NCI-H2227 (cell line): ENCODE data around the gene WDR31.
"Not testable (repeated sequence)": the region's sequence is repeated elsewhere in the genome, so short reads cannot be mapped to it uniquely, and the experiment has no call there.

Experiments
- DNase-seq: peaks from one replicate; lab custom pipeline; 2025; ENCODE audit not compliant: unreplicated experiment; lab: John Stamatoyannopoulos, UW

Gene WDR31

DNA sequence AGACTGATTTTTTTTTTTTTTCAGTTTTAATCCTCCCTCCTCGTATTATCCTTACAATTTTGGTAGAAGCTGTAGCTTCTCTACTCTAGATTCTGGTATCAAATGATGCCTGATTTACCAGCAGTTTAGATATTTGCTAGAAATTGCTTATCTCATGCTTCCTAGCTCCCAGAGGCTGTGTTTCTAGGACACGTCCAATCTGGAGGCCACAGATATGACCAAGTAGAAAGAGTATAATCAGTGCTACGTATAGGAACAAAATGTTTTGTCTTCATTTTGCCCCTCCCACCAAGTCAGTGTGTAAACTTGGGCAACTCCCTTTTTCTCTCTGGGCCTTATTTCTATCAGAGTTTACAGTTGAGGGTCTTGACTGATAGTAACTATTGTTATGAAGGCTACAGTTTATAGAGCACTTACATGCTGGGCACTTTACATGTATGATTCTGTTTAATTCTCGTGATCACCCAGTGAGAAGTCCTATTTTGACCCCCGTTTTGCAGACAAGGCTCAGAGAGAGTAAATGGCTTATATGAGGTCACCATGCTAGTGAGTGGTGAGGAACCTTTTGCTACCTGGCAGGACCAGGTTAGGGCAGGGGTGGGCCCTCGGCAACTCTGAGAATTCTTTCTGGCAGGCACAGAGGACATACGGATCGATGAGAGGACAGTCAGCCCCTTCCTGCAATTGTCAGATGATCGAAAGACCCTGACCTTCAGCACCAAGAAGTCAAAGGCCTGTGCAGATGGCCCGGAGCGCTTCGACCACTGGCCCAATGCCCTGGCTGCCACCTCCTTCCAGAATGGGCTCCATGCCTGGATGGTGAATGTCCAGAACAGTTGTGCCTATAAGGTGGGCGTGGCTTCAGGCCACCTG is 29.1 kb upstream of the WDR31 start:
- DNase-seq: no peak

GRCh38 chr9:113368348-113368981 is 28.4 kb upstream of the WDR31 start:
- no peak for DNase-seq

- DNase-seq: not testable (repeated sequence)
Observed at GRCh38 chr9:113365652-113366051, 25.6 kb upstream of the WDR31 start.

- no peak for DNase-seq
Observed at GRCh38 chr9:113364951-113365350, 24.9 kb upstream of the WDR31 start.

- DNase-seq: no peak
Observed at GRCh38 chr9:113363336-113363735, 23.3 kb upstream of the WDR31 start.

- no peak for DNase-seq
Observed at GRCh38 chr9:113361304-113362018, 21.4 kb upstream of the WDR31 start.

DNA sequence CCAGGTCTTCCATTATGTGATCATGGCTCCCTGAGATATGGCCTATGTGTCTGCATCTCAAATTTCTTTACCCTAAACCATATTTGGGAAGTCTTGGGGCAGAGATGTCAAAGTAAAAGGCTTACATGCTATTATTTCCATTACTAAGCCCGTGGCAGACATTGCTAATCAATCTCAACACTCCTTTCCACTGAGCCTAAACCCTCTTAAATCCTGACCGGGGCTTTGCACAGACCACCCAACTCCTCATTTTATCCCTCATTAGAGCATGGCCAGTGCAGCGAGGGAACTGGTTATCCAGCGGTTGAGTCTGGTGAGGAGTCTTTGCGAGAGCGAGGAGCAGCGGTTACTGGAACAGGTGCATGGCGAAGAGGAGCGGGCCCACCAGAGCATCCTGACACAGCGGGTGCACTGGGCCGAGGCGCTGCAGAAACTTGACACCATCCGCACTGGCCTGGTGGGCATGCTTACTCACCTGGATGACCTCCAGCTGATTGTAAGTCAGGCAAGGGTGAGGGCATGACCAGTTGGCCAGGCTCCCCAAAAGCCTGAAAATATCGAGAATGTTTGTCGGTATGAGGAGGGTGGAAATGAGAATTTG is 20.3 kb upstream of the WDR31 start:
- DNase-seq: no peak

DNA sequence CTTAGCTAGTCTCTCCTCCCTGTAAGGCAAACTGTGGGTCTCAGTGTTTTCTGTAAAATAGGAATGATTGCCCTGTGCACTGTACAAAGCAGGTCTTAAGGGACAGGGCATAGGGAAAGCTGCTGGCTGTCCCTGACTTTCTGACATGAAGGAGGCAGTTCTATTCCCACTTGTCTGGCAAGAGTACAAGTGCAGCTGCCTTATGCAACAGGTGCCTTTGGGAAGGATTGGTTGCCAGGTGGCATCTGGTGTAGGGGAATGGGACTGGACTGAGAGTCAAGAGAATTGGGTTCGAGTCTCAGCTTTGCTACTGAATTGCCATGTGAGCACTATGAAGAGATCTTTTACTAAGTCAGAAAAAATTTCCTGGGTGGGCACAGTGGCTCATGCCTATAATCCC is 19.3 kb upstream of the WDR31 start:
- no peak for DNase-seq

GRCh38 chr9:113356686-113357292 is 16.7 kb upstream of the WDR31 start:
- no peak for DNase-seq

DNA sequence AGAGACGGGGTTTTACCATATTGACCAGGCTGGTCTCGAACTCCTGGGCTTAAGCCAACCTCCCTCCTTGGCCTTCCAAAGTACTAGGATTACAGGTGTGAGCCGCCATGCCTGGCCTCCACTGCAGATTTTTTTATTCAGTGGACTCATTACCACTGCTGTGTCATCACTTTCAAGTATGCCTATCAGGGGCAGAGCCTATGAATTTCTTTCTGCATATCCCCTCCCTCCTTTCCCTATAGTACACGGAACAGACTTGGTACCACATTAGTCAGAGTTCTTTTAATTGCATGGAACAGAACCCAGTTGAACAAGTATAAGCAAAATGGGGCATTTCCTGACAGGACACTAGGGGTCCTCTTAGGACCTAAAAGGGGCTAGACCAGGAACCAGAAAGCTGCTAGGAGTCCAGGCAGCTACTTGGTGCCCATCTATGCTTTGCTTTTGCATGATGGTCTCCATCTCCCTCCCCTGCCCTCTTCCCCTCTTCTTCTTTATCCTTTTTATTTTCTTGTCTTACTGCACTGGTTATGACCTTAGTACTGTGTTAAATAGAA is 15.0 kb upstream of the WDR31 start:
- no peak for DNase-seq

GRCh38 chr9:113352411-113352810 is 12.3 kb upstream of the WDR31 start:
- DNase-seq: no peak

DNA sequence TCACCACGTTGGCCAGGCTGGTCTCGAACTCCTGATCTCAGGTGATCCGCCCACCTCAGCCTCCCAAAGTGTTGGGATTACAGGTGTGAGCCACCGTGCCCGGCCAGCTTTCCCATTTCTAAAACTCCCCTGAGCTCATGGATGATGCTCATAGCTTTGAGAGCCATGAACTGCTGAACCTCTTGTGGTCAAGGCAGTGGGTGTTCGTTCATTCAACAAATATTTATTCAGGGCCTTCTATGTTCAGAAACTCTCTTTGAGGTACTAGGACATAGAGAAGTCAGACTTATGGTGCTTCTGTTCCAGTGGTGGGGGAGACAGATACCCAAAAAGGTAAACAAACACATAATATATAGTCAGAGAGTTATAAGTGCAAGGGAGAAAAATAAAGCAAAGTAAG is 11.9 kb upstream of the WDR31 start:
- DNase-seq: no peak

DNA sequence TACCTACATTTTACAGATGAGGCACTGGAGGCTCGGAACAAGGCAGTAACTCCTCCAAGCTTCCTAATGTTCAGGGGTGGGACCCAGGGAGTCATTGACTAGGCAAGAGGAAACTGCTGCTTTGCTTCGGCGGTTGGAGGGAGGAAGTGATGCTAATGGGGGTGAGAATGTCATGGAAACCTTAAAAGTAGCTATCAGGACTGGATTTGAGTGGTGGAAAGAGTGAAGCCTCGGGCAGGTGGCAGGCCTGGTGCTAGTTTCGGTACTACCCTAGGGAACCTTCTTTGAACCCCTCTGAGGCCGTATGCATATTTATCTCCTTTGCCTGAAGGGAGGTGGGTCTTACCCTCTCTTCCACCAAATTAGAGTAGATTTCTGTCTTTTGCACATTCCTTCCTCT is 10.9 kb upstream of the WDR31 start:
- no peak for DNase-seq

GRCh38 chr9:113350107-113350661 is 10.1 kb upstream of the WDR31 start:
- no peak for DNase-seq

GRCh38 chr9:113349445-113350094 is 9.5 kb upstream of the WDR31 start, which contains the start of gene BSPRY:
BSPRY (plus strand) TSS chr9:113349541; CDS start chr9:113349580, 39 bp downstream.
- peak; percentile 26 for DNase-seq

- no peak for DNase-seq
Observed at GRCh38 chr9:113349066-113349444, 9.0 kb upstream of the WDR31 start.

DNA sequence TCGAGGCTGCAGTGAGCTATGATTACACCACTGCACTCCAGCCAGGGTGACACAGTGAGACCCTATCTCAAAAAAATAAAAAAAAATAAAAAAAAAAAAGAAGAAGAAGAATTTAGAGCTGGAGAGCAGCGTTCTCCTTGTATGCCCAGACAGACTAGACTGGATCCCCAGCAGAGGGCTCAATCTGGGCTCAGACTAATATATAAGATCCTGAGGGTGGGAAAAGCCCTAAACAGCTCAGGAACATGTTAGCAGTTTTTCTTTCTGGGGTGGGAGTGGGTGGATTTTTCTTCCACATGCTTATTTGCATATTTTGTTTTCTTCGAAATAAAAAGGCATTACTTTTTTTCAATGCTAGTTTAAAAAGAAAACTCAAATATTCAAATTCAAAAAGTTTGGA is 8.4 kb upstream of the WDR31 start:
- DNase-seq: no peak

GRCh38 chr9:113345671-113346070 is 5.6 kb upstream of the WDR31 start:
- no peak for DNase-seq

DNA sequence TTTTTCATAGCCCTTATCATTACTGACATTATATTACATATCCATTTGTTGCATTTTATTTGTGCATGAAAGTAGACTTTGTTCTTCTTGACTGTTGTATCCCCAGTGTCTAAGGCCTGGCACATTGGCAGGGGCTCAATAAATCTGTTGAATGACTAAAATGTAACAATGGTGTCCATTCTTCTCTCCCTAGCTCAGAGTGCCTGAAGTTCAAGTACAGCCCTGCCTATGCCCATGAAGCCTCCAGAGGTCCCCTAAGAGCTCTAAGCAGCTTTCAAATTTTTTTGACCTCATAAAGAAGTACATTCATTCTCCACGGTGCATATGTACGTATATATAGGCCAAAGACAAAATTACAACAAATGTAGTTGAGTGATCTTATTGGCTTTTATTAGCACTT is 5.1 kb upstream of the WDR31 start:
- no peak for DNase-seq

DNA sequence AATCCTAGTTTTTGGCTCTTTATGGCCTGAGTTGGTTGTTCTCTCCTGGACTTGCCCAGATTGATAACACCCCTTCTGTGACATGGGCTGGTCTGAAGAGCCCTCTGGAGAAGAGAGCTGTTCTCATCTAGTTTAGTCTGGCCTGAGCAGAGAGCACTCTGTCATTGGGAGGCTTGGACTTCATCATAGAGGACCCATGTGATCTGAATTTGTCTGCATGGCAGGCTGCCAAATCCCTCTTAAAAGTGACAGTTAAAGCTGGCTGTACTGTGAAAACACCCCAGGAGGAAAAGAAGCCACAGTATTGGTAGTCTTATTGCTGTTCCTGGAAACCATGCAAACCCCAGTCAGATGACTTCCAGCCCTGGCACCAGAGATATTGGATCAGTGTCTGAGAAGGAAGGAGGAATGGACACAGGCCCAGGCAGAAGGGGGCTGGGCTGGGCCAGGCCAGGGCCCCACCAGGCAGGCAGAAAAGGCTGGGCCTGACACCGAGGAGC is 3.7 kb upstream of the WDR31 start:
- peak; percentile 83 for DNase-seq
